HepG2 (cell line): Measurements from ENCODE around the gene WNT7B. TPM values are rescaled to one million over a fixed set of nuclear protein-coding genes. Genes with fewer than 3 reads are reported as not detected.

Experiments
- ATAC-seq: fragments of 200-7000 bp; cut with Tn5 transposase; 3 replicates; pipeline ENCODE4 v1.9.1; 2020; ENCODE audit warnings: mild to moderate bottlenecking, moderate library complexity
- BruUV-seq: library from RNA; stranded (reverse); fragments of 400-500 nt; replicated peaks from 2 replicates; lab custom pipeline; 2021; lab: Mats Ljungman, UMichigan
- CTCF ChIA-PET: fragments of 300-600 bp; formaldehyde crosslinking; extraction: SDS; loops from one replicate; lab custom pipeline; 2021; ENCODE audit warnings: low total read pairs, inconsistent platforms, low intra/inter-chr PET ratio; lab: Yijun Ruan, JAX
- POLR2A ChIA-PET: fragments of 350-600 bp; sonication (Branson Sonifier 250); formaldehyde crosslinking; loops from one replicate; lab custom pipeline; 2020; ENCODE audit warnings: antibody characterized with exemption, inconsistent platforms; lab: Yijun Ruan, JAX
- DNase-seq: peaks from one replicate; pipeline ENCODE4 v3.0.0-alpha.2; 2015; ENCODE audit warnings: low spot score
- FAIRE-seq: peaks from 3 replicates; lab custom pipeline; 2011; peaks lifted over from hg19 to GRCh38; lab: Jason Lieb, UNC
- H2AFZ ChIP-seq: one replicate; pipeline ENCODE4 v1.6.1; 2011; ENCODE audit warnings: low read length, inconsistent platforms
- H3K27ac ChIP-seq: fragments of 300-600 bp; 3 replicates; pipeline ENCODE4 v1.8.0; 2011; ENCODE audit warnings: mixed run types, mild to moderate bottlenecking, mixed read lengths, low read length, inconsistent platforms; ENCODE audit not compliant: insufficient read depth; ENCODE audit errors: extremely low read length
- H3K27me3 ChIP-seq, 2 experiments: fragments of 200-600 bp in 1 of 2; 2 replicates in 1 of 2; 3 replicates in 1 of 2; pipeline versions ENCODE4 v1.6.0 to v1.8.0; 2011; ENCODE audit warnings: low read length in 2 of 2, mild to moderate bottlenecking in 2 of 2, moderate library complexity in 2 of 2, inconsistent platforms in 1 of 2; ENCODE audit not compliant: insufficient read depth in 2 of 2, control insufficient read depth in 1 of 2
- H3K36me3 ChIP-seq, 2 experiments: fragments of 200-600 bp in 1 of 2; replicated peaks in 1 of 2; 2 replicates in 1 of 2; 3 replicates in 1 of 2; pipeline versions ENCODE4 v1.5.1 to v1.8.0; 2011; ENCODE audit warnings: low read length in 2 of 2, inconsistent platforms in 1 of 2; ENCODE audit not compliant: insufficient read depth in 2 of 2, control insufficient read depth in 1 of 2
- H3K4me1 ChIP-seq: 2 replicates; pipeline ENCODE4 v1.5.1; 2012; ENCODE audit warnings: low read length, inconsistent platforms; ENCODE audit not compliant: insufficient read depth
- H3K4me2 ChIP-seq: 2 replicates; pipeline ENCODE4 v1.6.0; 2011; ENCODE audit warnings: low read depth, low read length, inconsistent platforms
- H3K4me3 ChIP-seq, 3 experiments: fragments of 200-600 bp in 1 of 3; sonication (generic), shearing (Covaris generic) in 1 of 3; replicated peaks in 1 of 3; 2 replicates each; pipeline ENCODE4 v1.5.1; 2011 to 2016; ENCODE audit warnings: low read length in 3 of 3, inconsistent platforms in 2 of 3, low read depth in 2 of 3, mild to moderate bottlenecking in 2 of 3, control low read depth in 1 of 3, mixed read lengths in 1 of 3; ENCODE audit not compliant: insufficient read depth in 1 of 3
- H3K79me2 ChIP-seq: one replicate; pipeline ENCODE4 v1.6.1; 2011; ENCODE audit warnings: low read length, inconsistent platforms; ENCODE audit not compliant: insufficient read depth
- H3K9ac ChIP-seq: 2 replicates; pipeline ENCODE4 v1.6.0; 2011; ENCODE audit warnings: mild to moderate bottlenecking, low read depth, low read length, inconsistent platforms; ENCODE audit not compliant: insufficient read depth
- H3K9me3 ChIP-seq: 2 replicates; pipeline ENCODE4 v1.5.1; 2012; ENCODE audit warnings: mild to moderate bottlenecking, low read length
- H4K20me1 ChIP-seq: 2 replicates; pipeline ENCODE4 v1.6.0; 2011; ENCODE audit warnings: inconsistent platforms, mild to moderate bottlenecking, low read length, moderate library complexity; ENCODE audit not compliant: insufficient read depth
- GABPB1 ChIP-seq: IDR thresholded peaks from 2 replicates; pipeline ENCODE4 v1.6.1; 2016; ENCODE audit warnings: mild to moderate bottlenecking, missing genetic modification reagents, moderate library complexity, missing compliant biosample characterization
- HMGXB4 ChIP-seq, 2 experiments: sonication (generic) in 1 of 2; formaldehyde crosslinking in 1 of 2; IDR thresholded peaks; 2 replicates each; pipeline versions ENCODE4 v1.4.0 to v1.6.1; 2018 to 2020; ENCODE audit warnings: missing genetic modification reagents in 2 of 2, borderline replicate concordance in 1 of 2, low read depth in 1 of 2, mild to moderate bottlenecking in 1 of 2, missing biosample characterization in 1 of 2
- IRF9 ChIP-seq: sonication (generic); formaldehyde crosslinking; IDR thresholded peaks from 2 replicates; pipeline ENCODE4 v1.8.0; 2022; ENCODE audit warnings: missing genetic modification reagents, mild to moderate bottlenecking, borderline replicate concordance
- MAFK ChIP-seq, 2 experiments: IDR thresholded peaks in 1 of 2; conservative IDR thresholded peaks in 1 of 2; 2 replicates each; pipeline ENCODE4 v1.6.1; 2011; ENCODE audit warnings: improper control_type of control experiment in 2 of 2, low read length in 2 of 2
- TCF12 ChIP-seq, 2 experiments: fragments of 450-650 bp in 1 of 2; sonication (generic) in 1 of 2; formaldehyde crosslinking in 1 of 2; IDR thresholded peaks; 2 replicates each; pipeline versions ENCODE4 v1.6.1 to v1.8.0; 2017 to 2022; ENCODE audit warnings: antibody characterized with exemption in 1 of 2, mild to moderate bottlenecking in 1 of 2, missing genetic modification reagents in 1 of 2, moderate library complexity in 1 of 2
- ZBTB2 ChIP-seq: sonication (generic); formaldehyde crosslinking; IDR thresholded peaks from 2 replicates; pipeline ENCODE4 v1.8.0; 2022; ENCODE audit warnings: low read depth, missing genetic modification reagents
- ZBTB38 ChIP-seq: sonication (generic); formaldehyde crosslinking; IDR thresholded peaks from 2 replicates; pipeline ENCODE4 v1.5.1; 2020; ENCODE audit warnings: mild to moderate bottlenecking, missing genetic modification reagents
- ZFP91 ChIP-seq: sonication (generic); formaldehyde crosslinking; IDR thresholded peaks from 2 replicates; pipeline ENCODE4 v1.9.0; 2022; ENCODE audit warnings: missing genetic modification reagents, mild to moderate bottlenecking, borderline replicate concordance
- ZNF138 ChIP-seq: sonication (generic); formaldehyde crosslinking; IDR thresholded peaks from 2 replicates; pipeline ENCODE4 v1.5.0; 2020; ENCODE audit warnings: mild to moderate bottlenecking, low read depth, missing genetic modification reagents
- ZNF446 ChIP-seq: sonication (generic); formaldehyde crosslinking; IDR thresholded peaks from 2 replicates; pipeline ENCODE4 v1.5.0; 2020; ENCODE audit warnings: mild to moderate bottlenecking, missing genetic modification reagents
- ZNF572 ChIP-seq: sonication (generic); formaldehyde crosslinking; IDR thresholded peaks from 2 replicates; pipeline ENCODE4 v1.5.1; 2020; ENCODE audit warnings: mild to moderate bottlenecking, missing genetic modification reagents
- ZNF777 ChIP-seq: sonication (generic); formaldehyde crosslinking; IDR thresholded peaks from 2 replicates; pipeline ENCODE4 v1.4.0; 2020; ENCODE audit warnings: missing genetic modification reagents
- WGBS: methylation state at CpG from one replicate; pipeline ENCODE4 v1.1.6; 2017; ENCODE audit warnings: low lambda C conversion rate; 5-methylcytosine and 5-hydroxymethylcytosine counted together
- in situ Hi-C: cut with HindIII; loops from 2 replicates; pipeline ENCODE4 v1.10.0; 2017; ENCODE audit warnings: low pct_unique_long_range_greater_than_20kb; ENCODE audit not compliant: extremely low pct_ligation_motif_present
- intact Hi-C: fragments of 100-400 bp; cut with micrococcal nuclease; formaldehyde crosslinking; loops from one replicate; pipeline ENCODE4 v1.10.0; 2022; ENCODE audit not compliant: unreplicated experiment
- polyA plus RNA-seq, 8 experiments: library from polyadenylated mRNA; depleted of rRNA in 3 of 8; stranded (reverse) in 7 of 8; unstranded in 1 of 8; fragments of >200 nt; fragmentation: Illumina TruSeq in 4 of 8; extraction: Trizol in 4 of 8; gene quantifications; 2 replicates each; pipeline versions ENCODE4 v1.2.1 to v1.2.3, GENCODE V29; 2011 to 2016; ENCODE audit warnings: low read depth in 4 of 8, missing spikeins in 1 of 8, mixed read lengths in 1 of 8; ENCODE audit not compliant: insufficient read depth in 1 of 8
- total RNA-seq, 5 experiments: library from RNA; depleted of rRNA; stranded (reverse); fragments of >200 nt; fragmentation: Illumina TruSeq; extraction: Trizol; gene quantifications; 2 replicates each; pipeline ENCODE4 v1.2.3, GENCODE V29; 2016; ENCODE audit warnings: low read depth in 1 of 5

WNT7B gene
- total and polyA plus RNA-seq, 2 of the 13 experiments (the other 11 are each of a cell fraction or from before 2014, with no cell fraction given): 0.09 TPM; not detected in 1

- Histone ChIP-seq H3K4me1 (peaks cover 46% of the 10 kb centered on the region), H2AFZ (no peak overlapping the region), H3K9me3 (peaks cover 6% of the 10 kb centered on the region), H3K27ac (no peak overlapping the region), H3K79me2 (no peaks in the 10 kb centered on the region), H3K9ac (peak overlapping the region; percentile 44), H3K36me3 (no peaks in the 10 kb centered on the region), H3K4me3 (peak overlapping the region; percentile 6 to 44 (median 10); a peak in 4 of 6 replicates), H3K27me3 (peaks cover 0 to 3% of the 10 kb centered on the region in 2 experiments; a peak in 1 of 5 replicates), H4K20me1 (no peaks in the 10 kb centered on the region), H3K4me2 (peak overlapping the region; percentile 62)
- DNase-seq (no peak), FAIRE-seq (no peak), ATAC-seq (peak; percentile 3; the same call in 2 of the 3 replicates)
- WGBS: 39% methylated on average over 11 of the region's 18 CpGs
- intact Hi-C loops: no loop called here
- BruUV-seq: no TSS peak
- POLR2A ChIA-PET: interaction anchor here (1.2 to 2.0 kb wide), 3 partner anchors 15 to 24 kb away, joined by 4 to 8 read pairs (median 8); no protein-coding TSS in a partner anchor
- in situ Hi-C loops: loop anchor here (5.0 to 10.0 kb wide), 2 partner anchors 96 to 303 kb away; no protein-coding TSS in a partner anchor
- CTCF ChIA-PET: no interaction called here
- no peak for TF ChIP-seq TCF12 (IDR thresholded peaks at IDR 0.05)
- no peak for TF ChIP-seq TCF12 (CRISPR knock-in tag; IDR thresholded peaks at IDR 0.05)
- TF ChIP-seq ZNF572 (CRISPR knock-in tag): no peak
- no peak for TF ChIP-seq GABPB1 (CRISPR knock-in tag)
- 0 out of 2 replicates have a peak, but pooled peaks have one; percentile 5 for TF ChIP-seq ZBTB2 (CRISPR knock-in tag)
- TF ChIP-seq ZFP91 (CRISPR knock-in tag): 0 out of 2 replicates have a peak, but pooled peaks have one; percentile 19
- TF ChIP-seq MAFK (conservative IDR thresholded peaks at IDR 0.05 in 1 of 2, IDR thresholded peaks at IDR 0.05 in 1 of 2; ENCODE audit: low read length in 2 of 2): no peak
- TF ChIP-seq ZNF777 (CRISPR knock-in tag): peak; percentile 13
- TF ChIP-seq ZBTB38 (CRISPR knock-in tag): 0 out of 2 replicates have a peak, but pooled peaks have one; percentile 5
- no peak for TF ChIP-seq ZNF138 (CRISPR knock-in tag)
- no peak for TF ChIP-seq ZNF446 (CRISPR knock-in tag)
- no peak for TF ChIP-seq HMGXB4 (CRISPR knock-in tag; IDR thresholded peaks at IDR 0.05; ENCODE audit: borderline replicate concordance in 1 of 2, low read depth in 1 of 2)
- no peak for TF ChIP-seq IRF9 (CRISPR knock-in tag)
Measured at GRCh38 chr22:46011627-46012181, 34.7 kb upstream of the WNT7B start.
